DOHH2 (cell line): Measurements from ENCODE around the gene FCGR2B.
"Not testable (repeated sequence)": the region's sequence is repeated elsewhere in the genome, so short reads cannot be mapped to it uniquely, and the experiment has no call there.

Experiments
- EZH2phosphoT487 ChIP-seq: fragments of 200-600 bp; sonication (generic); IDR thresholded peaks from 2 replicates; pipeline ENCODE4 v1.6.1; 2017; ENCODE audit warnings: borderline replicate concordance, mild to moderate bottlenecking, antibody characterized with exemption, low read length, moderate library complexity, mixed read lengths
- TF ChIP-seq, protein P1 (sequence below): fragments of 200-600 bp; sonication (generic); IDR thresholded peaks from one replicate; pipeline ENCODE4 v1.5.1; 2014; ENCODE audit warnings: antibody characterized with exemption, mild to moderate bottlenecking, low read depth, low read length; ENCODE audit not compliant: poor library complexity, severe bottlenecking

GRCh38 chr1:161671045-161672020, 8.4 kb downstream of the FCGR2B start:
- TF ChIP-seq, protein P1, sequence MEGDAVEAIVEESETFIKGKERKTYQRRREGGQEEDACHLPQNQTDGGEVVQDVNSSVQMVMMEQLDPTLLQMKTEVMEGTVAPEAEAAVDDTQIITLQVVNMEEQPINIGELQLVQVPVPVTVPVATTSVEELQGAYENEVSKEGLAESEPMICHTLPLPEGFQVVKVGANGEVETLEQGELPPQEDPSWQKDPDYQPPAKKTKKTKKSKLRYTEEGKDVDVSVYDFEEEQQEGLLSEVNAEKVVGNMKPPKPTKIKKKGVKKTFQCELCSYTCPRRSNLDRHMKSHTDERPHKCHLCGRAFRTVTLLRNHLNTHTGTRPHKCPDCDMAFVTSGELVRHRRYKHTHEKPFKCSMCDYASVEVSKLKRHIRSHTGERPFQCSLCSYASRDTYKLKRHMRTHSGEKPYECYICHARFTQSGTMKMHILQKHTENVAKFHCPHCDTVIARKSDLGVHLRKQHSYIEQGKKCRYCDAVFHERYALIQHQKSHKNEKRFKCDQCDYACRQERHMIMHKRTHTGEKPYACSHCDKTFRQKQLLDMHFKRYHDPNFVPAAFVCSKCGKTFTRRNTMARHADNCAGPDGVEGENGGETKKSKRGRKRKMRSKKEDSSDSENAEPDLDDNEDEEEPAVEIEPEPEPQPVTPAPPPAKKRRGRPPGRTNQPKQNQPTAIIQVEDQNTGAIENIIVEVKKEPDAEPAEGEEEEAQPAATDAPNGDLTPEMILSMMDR: not testable (repeated sequence)
- not testable (repeated sequence) for TF ChIP-seq EZH2phosphoT487
